Smooth muscle cell of the brain vasculature (primary cell): ENCODE results near the gene RETREG3.
"Not testable (repeated sequence)": the region's sequence is repeated elsewhere in the genome, so short reads cannot be mapped to it uniquely, and the experiment has no call there.

ENCODE experiments used
- DNase-seq: peaks from one replicate; pipeline ENCODE4 v3.0.0-alpha.2; 2012; ENCODE audit warnings: low read depth, low spot score

The RETREG3 gene

GRCh38 chr17:42609182-42609813 lies at the start of gene RETREG3, which contains the start of gene TUBG1:
TSS of gene RETREG3 (minus strand) at chr17:42609374. CDS start at chr17:42609324, 50 bp downstream.
TSS of gene TUBG1 (plus strand) at chr17:42609683. CDS start at chr17:42609738, 55 bp downstream.
- peak; percentile 99 for DNase-seq

GRCh38 chr17:42657824-42658588 lies 48.8 kb upstream of the RETREG3 start:
- no peak for DNase-seq

GRCh38 chr17:42655528-42655927 lies 46.4 kb upstream of the RETREG3 start:
- DNase-seq, result no peak

GRCh38 chr17:42653179-42654124 lies 44.3 kb upstream of the RETREG3 start:
- no peak for DNase-seq

- no peak for DNase-seq
Observed at GRCh38 chr17:42651392-42651791, 42.2 kb upstream of the RETREG3 start.

- no peak for DNase-seq
Observed at GRCh38 chr17:42647778-42648177, 38.6 kb upstream of the RETREG3 start.

- DNase-seq, result no peak
Observed at GRCh38 chr17:42642336-42642735, 33.2 kb upstream of the RETREG3 start.

GRCh38 chr17:42640121-42640520 lies 30.9 kb upstream of the RETREG3 start:
- no peak for DNase-seq

GRCh38 chr17:42639525-42640113 lies 30.4 kb upstream of the RETREG3 start:
- no peak for DNase-seq

GRCh38 chr17:42632949-42633444 lies 23.8 kb upstream of the RETREG3 start:
- no peak for DNase-seq

GRCh38 chr17:42629411-42630009 lies 20.3 kb upstream of the RETREG3 start:
- DNase-seq, result no peak

- DNase-seq, result not testable (repeated sequence)
Observed at GRCh38 chr17:42627032-42627764, 18.0 kb upstream of the RETREG3 start.

- no peak for DNase-seq
Observed at GRCh38 chr17:42623732-42624596, 14.8 kb upstream of the RETREG3 start.

- no peak for DNase-seq
Observed at GRCh38 chr17:42623271-42623670, 14.1 kb upstream of the RETREG3 start.

- not testable (repeated sequence) for DNase-seq
Observed at GRCh38 chr17:42621987-42622386, 12.8 kb upstream of the RETREG3 start.

GRCh38 chr17:42618442-42619150 lies 9.4 kb upstream of the RETREG3 start:
- DNase-seq, result no peak

- no peak for DNase-seq
Observed at GRCh38 chr17:42617956-42618431, 8.8 kb upstream of the RETREG3 start.

GRCh38 chr17:42613699-42614295 lies 4.6 kb upstream of the RETREG3 start:
- DNase-seq, result no peak
